ENCODE data around the gene PTPMT1.

The PTPMT1 gene

DNA sequence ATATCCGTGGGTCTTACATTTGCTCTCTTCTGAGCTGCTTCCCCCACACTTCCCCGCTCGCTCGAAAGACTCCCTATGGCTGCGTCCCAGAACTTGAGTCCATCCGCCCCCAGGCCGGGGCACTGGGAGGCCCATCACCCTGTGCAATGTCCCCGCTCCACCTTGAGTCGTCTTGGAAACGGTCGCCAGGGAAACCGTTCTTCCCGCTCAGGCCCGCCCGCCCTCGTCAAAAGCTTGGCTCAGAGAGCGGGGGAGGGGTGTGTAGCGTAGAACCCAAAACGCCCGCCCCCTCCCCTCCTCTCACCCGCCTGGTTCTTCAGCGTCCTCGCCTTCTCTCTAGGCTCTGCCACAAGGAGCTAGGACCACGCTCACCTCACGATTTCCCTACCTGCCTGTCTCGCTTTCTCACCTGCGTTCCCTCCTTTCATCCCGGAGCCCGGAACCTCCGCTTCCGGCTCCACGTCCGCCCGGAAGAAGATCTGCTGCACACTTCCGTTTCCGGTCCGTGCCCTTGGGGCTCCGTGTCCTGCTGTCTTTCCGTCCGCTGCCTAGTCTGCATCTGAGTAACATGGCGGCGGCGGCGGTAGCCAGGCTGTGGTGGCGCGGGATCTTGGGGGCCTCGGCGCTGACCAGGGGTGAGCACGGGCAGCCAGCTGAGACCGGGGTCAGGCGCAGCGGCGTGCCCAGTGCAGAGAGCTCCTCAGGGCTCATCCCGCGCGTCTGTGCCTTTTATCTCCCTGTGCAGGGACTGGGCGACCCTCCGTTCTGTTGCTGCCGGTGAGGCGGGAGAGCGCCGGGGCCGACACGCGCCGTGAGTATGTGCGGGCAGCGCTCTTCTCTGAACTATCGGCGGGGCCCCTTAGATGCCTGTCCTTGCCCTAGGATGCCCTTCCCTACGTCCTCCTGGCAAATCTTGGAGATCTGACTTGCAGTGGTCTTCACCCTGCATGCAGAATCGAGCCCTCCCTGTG is 13.4 kb downstream of the PTPMT1 start, which contains the start of the genes KBTBD4 and NDUFS3:
Gene KBTBD4 (minus strand): TSS at position 447 of the 971 bp plus-strand sequence. CDS start 19 bp downstream, at position 428.
Gene NDUFS3 (plus strand): TSS at position 551 of the 971 bp plus-strand sequence. CDS start 18 bp downstream, at position 569.
- peak; percentile 89 for DNase-seq
- peak; percentile 94 for ATAC-seq

DNA sequence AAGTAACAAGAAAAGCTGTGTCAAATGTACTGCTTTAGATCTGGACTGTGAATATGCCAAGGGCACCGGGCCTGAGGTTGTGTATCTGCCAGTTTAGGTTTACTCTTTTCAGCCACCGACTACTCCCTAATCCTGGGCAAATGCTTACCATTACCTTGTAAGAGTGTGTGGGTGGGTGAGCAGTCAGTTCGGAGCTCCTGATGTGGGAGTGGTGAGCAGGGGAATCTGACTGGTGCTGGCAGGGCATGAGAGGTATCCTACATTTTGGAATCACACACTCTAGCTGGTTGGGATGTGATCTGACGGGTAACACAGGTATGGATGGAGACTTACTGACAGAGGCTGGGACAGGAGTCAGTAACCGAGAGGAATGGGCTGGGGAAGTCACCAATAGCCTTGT is 18.4 kb downstream of the PTPMT1 start:
- no peak for ATAC-seq
- DNase-seq, result no peak

DNA sequence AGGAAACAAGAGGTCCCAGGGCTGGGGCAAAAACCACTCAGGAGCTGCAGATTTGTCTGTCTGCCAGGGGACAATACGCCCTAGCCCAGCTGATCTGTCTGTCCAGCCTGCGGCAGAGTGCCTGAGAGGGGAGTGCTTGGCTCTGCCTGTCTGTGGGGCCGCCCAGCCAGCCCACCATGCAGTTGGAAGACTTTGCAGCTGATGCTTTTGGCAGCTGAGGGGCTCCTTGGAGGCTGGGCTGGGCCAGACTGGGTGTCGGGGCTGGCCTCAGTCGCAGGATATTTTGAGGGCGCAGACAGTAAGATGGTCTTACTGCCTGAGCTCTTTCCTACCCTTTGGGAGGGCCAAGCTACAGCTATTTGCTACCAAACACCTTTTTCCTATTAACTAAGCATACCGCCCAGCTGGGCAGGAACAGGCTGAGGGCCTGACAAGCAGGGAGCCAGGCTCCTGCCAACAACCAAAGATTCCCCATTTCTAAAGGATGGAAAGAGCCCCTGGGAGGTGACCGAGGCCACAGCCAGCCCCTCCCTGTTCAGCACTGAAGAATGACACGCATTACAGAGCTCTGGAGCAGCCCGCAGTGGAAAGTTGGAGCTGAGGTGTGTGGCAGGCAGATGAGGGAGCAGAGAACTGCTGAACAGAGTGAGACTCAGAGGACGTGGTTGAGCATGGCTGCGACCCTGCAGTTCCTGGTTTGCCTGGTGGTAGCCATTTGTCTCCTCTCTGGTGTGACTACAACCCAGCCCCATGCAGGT is 20.9 kb downstream of the PTPMT1 start, which contains the start of gene FAM180B:
Gene FAM180B (plus strand): TSS at position 581 of the 758 bp plus-strand sequence. CDS start 91 bp downstream, at position 672.
- DNase-seq (no peak), ATAC-seq (no peak)

DNA sequence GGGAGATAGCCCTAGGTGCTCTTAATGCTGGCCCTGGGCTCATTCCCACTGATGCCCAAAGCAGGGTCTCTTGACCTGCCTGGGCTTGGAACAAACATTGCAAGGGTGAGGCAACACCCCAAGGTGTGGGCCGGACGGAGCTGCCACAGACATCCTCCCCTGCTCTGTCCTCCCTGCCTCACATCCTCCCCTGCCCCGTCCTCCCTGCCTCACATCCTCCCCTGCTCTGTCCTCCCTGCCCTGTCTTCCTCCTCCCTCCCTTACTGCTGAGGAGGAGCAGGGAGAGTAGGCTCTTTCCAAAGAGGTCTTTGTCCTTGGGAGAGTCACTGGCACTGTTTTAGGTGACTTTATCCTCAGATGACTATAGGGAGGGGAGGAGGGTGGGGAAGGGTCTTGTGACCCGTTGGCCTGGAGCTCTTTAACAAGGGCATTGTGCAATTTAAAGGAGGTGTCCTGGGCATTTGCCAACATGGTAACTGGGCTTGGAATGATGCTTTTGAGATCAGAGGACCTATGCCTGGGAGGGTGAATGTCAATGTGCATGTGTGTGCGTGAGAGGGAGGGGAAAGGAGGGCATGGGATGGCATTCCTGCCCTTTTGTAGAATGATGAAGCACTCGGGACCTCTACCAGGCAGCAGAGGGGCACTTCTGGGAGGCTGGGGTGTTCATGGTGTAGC is 21.8 kb downstream of the PTPMT1 start:
- DNase-seq (no peak), ATAC-seq (no peak)

DNA sequence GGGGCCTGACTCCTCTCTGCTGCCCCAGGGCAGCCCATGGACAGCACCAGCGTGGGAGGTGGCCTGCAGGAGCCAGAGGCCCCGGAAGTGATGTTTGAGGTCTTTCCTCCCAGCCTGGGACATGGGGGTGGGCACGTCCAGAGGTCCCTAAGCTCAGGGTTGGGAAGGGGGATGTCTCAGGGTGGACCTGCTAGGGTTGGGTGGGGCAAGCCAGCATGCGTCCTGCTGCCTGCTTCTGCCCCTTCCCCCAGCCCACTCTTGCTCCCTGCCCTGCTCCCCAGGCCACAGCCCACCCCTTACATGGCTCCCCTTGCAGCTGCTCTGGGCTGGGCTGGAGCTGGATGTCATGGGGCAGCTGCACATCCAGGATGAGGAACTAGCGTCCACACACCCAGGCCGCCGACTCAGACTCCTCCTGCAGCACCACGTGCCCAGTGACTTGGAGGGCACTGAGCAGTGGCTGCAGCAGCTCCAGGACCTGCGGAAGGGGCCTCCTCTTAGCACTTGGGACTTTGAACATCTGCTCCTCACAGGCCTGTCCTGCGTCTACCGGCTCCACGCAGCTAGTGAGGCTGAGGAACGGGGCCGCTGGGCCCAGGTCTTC is 22.4 kb downstream of the PTPMT1 start:
- DNase-seq (no peak), ATAC-seq (no peak)

DNA sequence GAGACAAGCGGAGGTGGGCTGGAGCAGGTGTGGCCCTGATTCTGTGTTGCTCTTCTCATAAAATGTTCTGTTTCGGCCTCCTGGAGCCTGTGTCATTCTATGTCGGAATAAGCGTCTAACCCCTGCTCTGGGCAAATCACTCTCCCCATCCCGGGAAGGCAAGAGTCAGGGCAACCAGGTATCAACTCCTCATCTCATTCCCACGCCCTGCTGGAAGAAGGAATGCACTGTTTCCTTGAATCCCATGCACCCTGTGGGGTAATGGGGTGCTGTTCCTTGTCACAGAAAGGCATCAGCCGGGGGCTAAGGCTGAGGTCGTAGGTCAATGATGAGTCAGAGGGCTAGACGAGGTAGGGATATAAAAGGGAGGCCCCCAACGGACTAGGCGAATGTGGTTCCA is 23.7 kb downstream of the PTPMT1 start:
- DNase-seq (no peak), ATAC-seq (no peak)

DNA sequence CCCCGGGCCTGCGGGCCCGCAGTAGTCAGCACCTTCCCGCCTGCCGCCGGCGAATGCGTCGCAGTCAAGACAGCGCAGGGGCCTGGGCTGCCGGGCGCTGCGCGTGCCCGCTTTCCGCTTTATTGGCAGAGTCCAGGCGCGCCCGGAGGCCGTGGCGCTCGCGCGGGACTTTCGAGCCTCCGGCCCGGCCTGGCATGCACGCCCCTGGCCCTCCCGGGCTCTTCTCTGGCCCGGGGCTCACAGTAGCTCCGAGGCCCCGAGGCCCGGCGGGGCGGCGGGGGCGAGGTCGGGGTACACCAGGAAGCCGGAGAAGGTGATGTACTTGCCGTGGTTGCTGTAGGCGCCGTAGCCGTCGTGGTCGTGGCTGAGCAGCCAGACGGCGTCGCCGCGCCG is 24.2 kb downstream of the PTPMT1 start:
- no peak for ATAC-seq
- no peak for DNase-seq

DNA sequence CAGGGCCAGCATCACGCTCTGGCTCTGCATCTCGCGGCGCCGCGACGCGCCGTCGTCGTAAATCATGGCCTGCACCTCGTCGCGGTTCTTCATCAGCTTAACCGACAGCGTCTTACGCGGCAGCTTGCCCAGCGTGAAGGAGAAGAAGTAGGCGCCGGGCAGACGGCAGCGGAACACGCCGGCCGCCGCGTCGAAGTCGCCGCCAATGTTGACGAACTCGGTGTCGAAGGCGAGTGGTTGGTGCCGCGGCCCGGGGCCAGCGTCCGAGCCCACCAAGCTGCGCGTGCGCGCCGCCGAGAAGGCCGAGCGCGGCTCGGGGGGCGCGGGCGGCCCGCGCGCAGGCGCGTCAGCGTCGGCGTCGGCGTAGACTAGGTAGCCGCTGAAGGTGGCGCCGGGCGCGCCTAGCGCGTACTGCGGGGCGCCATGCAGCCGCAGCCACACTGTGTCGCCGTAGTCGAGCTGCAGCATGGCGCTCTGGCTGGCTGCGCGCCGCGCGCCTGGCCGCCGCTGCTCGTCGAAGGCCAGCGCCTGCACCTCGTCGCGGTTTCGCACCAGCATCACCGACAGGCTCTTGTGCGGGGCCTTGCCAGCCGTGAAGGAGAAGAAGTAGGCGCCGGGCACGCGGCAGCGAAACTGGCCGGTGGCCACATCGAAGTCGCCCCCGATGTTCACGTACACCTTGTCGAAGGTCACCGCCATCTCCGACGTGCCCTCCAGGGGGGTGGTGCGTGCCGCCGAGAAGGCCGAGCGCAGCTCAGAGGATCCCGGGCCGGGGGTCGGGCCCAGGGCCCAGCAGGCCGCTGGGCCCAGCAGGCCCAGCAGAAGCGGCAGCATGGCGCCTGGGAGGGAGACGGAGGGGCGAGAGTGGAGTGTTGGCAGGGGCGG is 24.8 kb downstream of the PTPMT1 start:
- no peak for ATAC-seq
- no peak for DNase-seq

DNA sequence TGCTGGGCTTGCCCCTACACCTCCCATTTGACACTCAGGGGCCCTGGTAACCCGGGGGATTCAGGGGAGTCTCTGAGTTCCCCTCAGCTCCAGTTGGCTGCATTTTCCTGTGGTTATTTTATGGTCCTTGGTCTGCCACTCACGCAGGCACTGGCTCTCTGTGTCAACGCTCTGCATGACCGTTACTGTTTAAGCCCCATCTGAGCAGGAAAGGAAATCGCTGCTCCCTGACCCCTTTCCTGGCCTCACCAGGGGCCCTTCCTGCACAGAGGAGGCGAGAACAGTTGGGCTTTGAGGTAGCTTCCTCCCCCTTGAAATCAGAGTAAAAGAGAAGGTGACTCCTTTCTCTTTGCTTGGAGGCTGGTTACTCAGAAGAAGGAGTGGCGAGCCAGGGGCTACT is 26.4 kb downstream of the PTPMT1 start:
- DNase-seq, result no peak
- ATAC-seq, result no peak

DNA sequence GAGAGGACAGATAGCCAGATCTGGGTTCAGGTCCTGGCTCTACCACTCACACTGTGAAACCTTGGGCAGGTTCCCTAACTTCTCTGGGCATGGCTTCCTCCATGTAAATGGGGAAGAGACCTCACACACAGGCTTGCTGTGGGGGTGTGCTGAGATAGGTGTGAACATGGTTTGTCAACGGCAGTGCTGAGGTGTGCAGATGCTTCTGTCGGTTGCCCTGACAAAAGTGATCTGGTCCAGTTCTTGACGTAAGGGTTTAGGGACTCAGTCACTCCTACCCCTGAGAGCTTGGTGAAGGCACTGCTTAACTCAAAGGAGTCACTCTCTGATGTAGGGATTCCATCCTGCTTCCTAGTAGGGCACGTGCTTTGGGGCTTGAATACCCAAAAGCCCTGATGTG is 26.9 kb downstream of the PTPMT1 start:
- no peak for DNase-seq
- ATAC-seq, result no peak

DNA sequence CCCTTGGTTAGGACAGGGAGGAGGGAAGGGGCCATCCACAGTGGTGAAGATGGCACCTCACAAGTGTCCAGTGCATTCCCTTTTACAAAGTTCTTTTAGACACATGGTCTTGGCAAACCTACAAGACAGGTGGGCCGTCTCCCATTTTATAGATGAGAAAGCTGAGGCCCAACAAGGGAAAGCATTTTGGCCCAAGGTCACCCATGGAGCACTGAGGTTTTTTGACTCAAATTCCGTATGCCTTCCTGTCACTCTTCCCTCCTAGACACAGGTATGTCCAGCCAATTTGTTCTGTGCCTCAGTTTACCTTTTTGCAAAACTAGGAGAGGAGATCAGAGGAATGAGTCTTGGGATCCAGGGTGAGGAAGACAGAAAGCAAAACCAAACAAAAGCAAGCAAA is 27.6 kb downstream of the PTPMT1 start:
- DNase-seq, result no peak
- ATAC-seq, result no peak

DNA sequence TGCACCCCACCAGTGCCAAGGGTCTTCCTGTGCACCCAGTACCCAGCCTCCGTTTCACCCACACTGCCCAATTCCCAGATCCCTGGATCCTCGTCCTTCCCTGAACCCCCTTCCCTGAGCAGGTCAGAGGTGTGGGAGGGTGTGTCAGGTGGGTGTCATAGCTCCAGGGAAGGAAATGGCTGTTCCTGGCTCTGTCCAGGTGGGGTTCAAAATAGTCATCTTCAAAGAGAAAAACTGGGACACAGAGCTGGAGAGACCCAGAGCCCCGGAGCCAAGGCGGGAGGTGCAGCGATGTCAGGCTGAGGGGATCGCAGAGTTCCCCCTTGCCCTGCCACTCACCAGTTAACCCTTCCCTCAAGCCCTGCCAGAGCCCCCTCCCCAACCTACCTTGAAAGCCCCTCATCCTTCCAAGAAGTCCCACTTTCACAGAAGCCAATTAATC is 28.1 kb downstream of the PTPMT1 start:
- ATAC-seq (no peak), DNase-seq (no peak)

DNA sequence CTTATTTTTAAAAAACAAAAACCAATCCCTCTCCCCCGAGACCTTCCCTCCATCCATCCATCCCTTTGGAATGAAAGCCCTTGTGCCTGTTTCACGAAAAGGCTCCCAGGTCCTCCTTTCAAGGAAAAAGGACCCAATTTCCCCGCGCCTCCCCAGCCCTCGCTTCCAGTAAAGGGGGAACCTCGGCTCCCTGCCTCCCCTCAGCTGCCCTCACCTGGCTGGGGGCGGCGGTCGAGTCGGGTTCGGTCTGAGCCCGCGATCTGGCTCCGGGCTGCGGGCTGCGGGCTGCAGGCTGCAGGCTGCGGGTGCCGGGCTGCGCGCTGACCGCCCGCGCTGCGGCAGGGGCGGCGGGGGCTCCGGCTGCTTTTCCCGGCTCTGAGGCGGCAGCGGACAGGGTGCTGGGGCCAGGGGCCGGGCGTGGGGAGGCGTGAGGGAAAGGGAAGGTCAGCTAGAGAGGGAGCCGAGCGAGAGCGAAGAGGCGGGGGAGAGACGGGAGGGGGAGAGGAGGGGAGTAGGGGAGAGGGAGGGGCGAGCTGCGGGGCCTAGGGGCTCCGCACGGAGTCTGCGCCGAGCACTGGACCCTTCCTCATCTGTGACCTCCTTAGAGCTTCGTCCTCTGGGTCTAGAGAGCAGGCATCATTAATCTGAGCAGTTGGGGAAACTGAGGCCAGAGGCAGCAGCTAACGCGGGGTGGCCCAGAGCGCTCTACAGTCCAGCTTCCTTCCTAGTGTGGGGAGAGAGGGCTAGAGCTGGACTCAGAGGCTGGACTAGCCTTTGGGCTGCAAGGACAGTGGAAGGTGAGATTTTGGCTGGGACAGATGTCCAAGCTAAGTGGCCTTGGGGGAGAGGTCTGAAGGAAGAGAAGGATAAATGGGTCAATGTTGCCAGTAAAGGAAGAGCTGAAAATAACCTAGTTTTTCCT is 28.8 kb downstream of the PTPMT1 start, which contains the start of gene C1QTNF4:
Gene C1QTNF4 (minus strand): TSS at position 478 of the 922 bp plus-strand sequence. CDS start 3,601 bp downstream, outside the sequence.
- ATAC-seq (no peak), DNase-seq (no peak)

DNA sequence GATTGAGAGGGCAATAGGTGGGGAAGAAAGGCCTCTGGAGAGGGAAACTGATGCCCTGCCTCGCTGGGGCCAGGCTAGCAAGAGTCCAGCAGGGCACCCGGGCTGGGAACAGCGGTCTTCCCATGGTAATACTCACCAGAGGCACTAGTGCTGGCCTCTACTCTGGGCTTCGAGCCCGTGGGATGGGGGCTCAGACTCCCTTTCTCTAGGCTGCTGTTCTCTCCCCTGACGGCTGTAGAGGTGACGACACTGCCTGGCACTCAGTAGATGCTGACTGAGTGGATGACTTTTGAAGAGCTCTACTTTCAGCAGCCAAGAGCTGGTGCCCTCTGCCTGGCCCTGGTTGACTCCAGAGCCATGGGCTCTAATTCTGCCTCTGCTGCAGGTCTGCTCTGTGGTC is 29.6 kb downstream of the PTPMT1 start:
- no peak for DNase-seq

DNA sequence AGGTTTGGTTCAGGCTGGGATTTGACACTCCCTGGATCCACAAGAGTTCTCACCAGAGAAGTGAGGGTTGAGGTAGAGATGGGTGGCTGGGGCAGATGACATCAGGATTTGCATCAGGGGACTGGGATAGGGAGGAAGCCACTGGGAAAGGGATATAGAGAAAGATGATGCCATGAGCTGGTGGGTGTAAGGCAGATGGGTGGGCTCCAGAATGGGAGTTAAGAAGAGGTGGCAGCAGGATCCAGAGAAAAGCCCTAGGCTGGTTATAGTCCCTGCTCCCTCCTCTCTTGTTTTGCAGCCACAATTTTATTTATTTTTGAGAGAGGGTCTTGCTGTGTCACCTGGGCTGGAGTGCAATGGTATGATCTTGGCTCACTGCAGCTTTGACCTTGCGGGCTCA is 30.6 kb downstream of the PTPMT1 start:
- DNase-seq, result no peak

More for the DNA sequence above, 29.6 kb downstream of the PTPMT1 start:
- no peak for ATAC-seq

DNA sequence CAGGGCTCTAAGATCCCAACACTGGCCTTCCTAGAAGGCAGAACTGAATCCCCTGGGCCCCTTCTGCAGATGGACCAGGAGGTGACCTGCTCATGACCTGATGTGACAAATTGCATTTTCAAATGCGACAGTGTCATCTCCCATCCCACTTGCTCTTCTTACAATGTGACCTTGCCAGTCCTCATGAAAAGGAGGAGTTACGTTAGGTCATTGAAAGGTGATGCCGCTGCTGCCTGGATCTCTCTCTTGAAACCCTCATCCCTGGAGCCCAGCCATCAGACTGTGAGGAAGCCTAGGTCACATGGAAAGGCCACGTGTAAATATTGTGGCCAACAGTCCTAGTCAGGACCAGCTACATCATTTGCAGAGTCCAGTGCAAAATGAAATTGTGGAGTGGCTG is 34.5 kb downstream of the PTPMT1 start:
- no peak for DNase-seq
- no peak for ATAC-seq

More for the DNA sequence above, 30.6 kb downstream of the PTPMT1 start:
- ATAC-seq, result no peak

DNA sequence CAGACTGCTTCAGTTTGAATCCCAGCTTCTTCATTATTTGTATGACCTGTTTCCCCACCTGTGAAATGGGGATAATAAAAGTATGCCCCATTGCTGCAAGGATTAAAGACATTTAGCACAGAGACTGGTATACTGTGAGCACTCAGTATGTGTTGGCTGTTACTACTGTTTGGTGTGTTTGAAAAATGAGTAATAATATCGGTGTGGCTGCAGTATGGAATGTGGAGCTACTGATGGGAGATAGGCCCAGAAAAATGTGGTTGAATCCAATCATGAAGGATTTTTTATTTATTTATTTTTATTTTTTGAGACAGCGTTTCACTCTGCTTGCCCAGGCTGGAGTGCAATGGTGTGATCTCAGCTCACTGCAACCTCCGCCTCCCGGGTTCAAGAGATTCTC is 37.9 kb downstream of the PTPMT1 start:
- ATAC-seq (no peak), DNase-seq (no peak)

DNA sequence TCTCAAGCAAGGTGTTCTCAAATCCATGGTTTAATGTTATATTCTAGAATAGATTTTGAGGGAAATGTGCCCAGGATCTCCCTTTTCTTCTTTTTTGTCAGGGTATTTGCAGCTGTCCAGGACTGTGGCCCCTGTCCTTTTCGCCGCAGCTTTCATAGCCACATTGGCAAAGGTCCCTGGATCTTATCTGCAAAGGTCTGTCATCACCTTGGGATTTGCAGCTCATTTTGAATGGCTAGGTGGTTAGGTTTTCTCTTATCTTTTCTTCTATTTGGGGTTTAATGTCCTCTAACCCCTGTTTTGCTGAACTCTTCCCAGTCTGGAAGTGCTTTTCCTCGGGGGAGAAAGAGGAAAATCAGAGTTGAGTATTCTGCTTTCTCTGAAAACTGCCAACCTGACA is 40.5 kb downstream of the PTPMT1 start:
- DNase-seq (no peak), ATAC-seq (no peak)

DNA sequence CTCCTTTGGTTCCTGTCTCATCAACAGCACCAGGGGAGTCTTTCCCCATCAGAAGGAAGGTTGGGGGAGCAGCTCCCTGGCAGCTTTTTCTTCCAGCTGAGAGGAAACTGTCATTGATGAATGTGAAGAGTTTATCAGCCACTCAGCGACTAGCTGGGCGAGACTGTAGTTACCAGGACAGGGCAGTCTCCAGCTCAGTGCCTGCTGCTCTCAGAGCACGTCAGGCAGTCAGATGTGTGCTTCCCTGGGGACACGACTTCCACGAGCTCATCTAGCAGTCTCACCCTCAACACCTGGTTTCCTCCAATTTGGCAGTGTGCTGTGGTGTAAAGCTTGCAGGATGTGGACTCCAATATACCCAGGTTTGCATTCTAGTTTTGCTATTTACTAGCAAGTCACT is 41.3 kb downstream of the PTPMT1 start:
- DNase-seq, result no peak
- no peak for ATAC-seq
